ENCODE measurements around the gene SSTR5.

DNA sequence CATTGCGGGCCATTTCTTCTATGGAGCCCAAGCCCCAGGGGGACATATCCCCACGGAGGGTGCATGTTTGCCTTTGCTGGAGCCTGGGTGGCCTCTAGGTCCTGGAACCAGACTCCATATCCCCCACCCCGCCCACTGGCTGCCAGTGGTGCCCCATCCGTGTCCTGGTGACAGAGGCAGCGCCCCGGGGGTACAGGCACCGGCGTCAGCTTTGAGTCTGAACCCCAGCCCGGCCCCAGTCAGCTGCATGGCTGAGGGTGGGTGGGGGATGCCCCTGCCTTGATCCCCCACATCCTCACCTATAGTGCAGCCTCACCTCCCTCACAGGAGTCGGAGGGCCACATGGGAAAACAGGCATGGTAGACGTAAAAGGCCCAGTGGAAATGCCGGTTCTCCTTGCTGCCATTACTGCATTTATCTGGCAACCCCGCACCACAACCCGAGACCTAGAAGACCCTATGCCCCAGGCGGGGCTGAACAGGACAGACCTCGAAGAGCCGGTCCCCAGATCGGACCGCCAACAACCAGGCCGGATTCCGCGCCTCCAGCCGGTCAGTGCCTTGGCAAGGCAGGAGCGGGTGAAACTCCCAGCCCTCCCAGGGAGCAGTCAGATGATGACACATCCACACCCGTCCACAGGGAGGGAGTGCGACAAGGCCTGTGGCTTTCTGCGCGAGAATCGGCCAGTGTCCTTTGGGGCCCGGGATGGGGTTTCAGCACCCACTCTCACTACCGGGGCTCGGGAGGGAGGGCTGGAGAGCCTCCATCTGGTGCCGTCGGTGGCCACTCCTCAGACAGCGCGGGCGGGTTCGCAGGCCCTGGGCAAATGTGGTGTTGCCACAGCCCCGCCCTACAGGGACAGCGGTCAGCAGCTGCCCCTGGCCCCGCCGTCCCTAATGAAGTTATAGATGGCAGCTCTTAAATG, 11.9 kb upstream of the SSTR5 start:
- TF ChIP-seq POLR2A (IDR thresholded peaks at IDR 0.05; ENCODE audit: extremely low read depth, insufficient read length): no peak
- no peak for TF ChIP-seq MAX (IDR thresholded peaks at IDR 0.05; ENCODE audit: low read depth, low read length)
- TF ChIP-seq, protein P1, sequence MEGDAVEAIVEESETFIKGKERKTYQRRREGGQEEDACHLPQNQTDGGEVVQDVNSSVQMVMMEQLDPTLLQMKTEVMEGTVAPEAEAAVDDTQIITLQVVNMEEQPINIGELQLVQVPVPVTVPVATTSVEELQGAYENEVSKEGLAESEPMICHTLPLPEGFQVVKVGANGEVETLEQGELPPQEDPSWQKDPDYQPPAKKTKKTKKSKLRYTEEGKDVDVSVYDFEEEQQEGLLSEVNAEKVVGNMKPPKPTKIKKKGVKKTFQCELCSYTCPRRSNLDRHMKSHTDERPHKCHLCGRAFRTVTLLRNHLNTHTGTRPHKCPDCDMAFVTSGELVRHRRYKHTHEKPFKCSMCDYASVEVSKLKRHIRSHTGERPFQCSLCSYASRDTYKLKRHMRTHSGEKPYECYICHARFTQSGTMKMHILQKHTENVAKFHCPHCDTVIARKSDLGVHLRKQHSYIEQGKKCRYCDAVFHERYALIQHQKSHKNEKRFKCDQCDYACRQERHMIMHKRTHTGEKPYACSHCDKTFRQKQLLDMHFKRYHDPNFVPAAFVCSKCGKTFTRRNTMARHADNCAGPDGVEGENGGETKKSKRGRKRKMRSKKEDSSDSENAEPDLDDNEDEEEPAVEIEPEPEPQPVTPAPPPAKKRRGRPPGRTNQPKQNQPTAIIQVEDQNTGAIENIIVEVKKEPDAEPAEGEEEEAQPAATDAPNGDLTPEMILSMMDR (IDR thresholded peaks at IDR 0.05; ENCODE audit: low read depth, low read length): no peak
